HG03108 (cell line): ENCODE data around the gene MRPL17.
"Not testable (repeated sequence)": the region's sequence is repeated elsewhere in the genome, so short reads cannot be mapped to it uniquely, and the experiment has no call there.

Experiments used
- ATAC-seq: cut with Tn5 transposase; IDR thresholded peaks from one replicate; pipeline ENCODE4 v1.9.1; 2021; ENCODE audit warnings: moderate library complexity; ENCODE audit not compliant: unreplicated experiment

MRPL17 gene

GRCh38 chr11:6682936-6683861 is at the start of gene MRPL17:
MRPL17 (minus strand) TSS chr11:6683340; CDS start chr11:6683296, 44 bp downstream.
- ATAC-seq = peak; percentile 92

- no peak for ATAC-seq
Measured at GRCh38 chr11:6727971-6728760, 45.0 kb upstream of the MRPL17 start.

- ATAC-seq = no peak
Measured at GRCh38 chr11:6725386-6725896, 42.3 kb upstream of the MRPL17 start.

- no peak for ATAC-seq
Measured at GRCh38 chr11:6724013-6724412, 40.9 kb upstream of the MRPL17 start.

- no peak for ATAC-seq
Measured at GRCh38 chr11:6721343-6721742, 38.2 kb upstream of the MRPL17 start.

GRCh38 chr11:6719576-6719975 is 36.4 kb upstream of the MRPL17 start:
- no peak for ATAC-seq

- no peak for ATAC-seq
Measured at GRCh38 chr11:6717426-6717825, 34.3 kb upstream of the MRPL17 start.

GRCh38 chr11:6711552-6711951 is 28.4 kb upstream of the MRPL17 start:
- not testable (repeated sequence) for ATAC-seq

- ATAC-seq = no peak
Measured at GRCh38 chr11:6708876-6709275, 25.7 kb upstream of the MRPL17 start.

GRCh38 chr11:6705905-6706535 is 22.9 kb upstream of the MRPL17 start:
- ATAC-seq = no peak

- no peak for ATAC-seq
Measured at GRCh38 chr11:6703247-6704063, 20.3 kb upstream of the MRPL17 start.

- not testable (repeated sequence) for ATAC-seq
Measured at GRCh38 chr11:6701955-6702354, 18.8 kb upstream of the MRPL17 start.

- no peak for ATAC-seq
Measured at GRCh38 chr11:6695377-6695776, 12.2 kb upstream of the MRPL17 start.

GRCh38 chr11:6694229-6694535 is 11.0 kb upstream of the MRPL17 start:
- ATAC-seq = no peak

- no peak for ATAC-seq
Measured at GRCh38 chr11:6693342-6694228, 10.4 kb upstream of the MRPL17 start.

GRCh38 chr11:6692128-6692527 is 9.0 kb upstream of the MRPL17 start:
- ATAC-seq = no peak

GRCh38 chr11:6690431-6691132 is 7.4 kb upstream of the MRPL17 start:
- ATAC-seq = not testable (repeated sequence)

- no peak for ATAC-seq
Measured at GRCh38 chr11:6687876-6688275, 4.7 kb upstream of the MRPL17 start.

GRCh38 chr11:6686006-6686405 is 2.9 kb upstream of the MRPL17 start:
- no peak for ATAC-seq
